ENCODE measurements around the gene TRIM29. TPM values are rescaled to one million over a fixed set of nuclear protein-coding genes. Genes with fewer than 3 reads are reported as not detected.
A peak's percentile ranks its signal among the peaks of the same experiment; 100 is the strongest.

The TRIM29 gene
- total RNA-seq, 1 donor from 2014 or later = 56.7 TPM

GRCh38 chr11:120074076-120074475 is 63.8 kb downstream of the TRIM29 start:
- no peak for TF ChIP-seq CTCF (conservative IDR thresholded peaks at IDR 0.05)
- H3K27me3 Mint-ChIP-seq = peaks cover 5% of the 10 kb centered on the region

DNA sequence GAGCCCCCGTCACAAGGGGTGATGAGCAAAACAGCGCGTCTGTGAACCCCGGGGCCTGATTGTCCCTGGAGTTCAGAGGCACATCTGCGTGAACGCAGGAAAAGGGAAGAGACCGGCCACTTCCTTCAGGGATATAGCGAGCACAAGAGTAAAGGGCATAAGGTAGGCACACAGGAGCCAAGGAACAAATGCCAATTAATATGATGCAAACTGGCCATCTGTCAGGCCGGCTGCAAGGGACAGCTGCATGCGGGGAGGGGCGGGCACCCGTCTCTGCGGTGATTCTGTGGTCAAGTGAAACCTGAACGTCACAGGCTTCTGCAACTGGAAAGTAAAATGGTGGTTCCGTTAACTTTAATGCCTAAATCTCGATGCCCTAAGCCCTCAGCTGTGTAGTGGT is 64.7 kb downstream of the TRIM29 start:
- no peak for DNase-seq (ENCODE audit: extremely low spot score, unreplicated experiment)
- Mint-ChIP-seq H3K9me3 (no peaks in the 10 kb centered on the region), H3K36me3 (no peaks in the 10 kb centered on the region), H3K27ac (no peak overlapping the region), H3K27me3 (peaks cover 1% of the 10 kb centered on the region), H3K4me1 (ENCODE audit: unreplicated experiment) (peaks cover 5% of the 10 kb centered on the region), H3K4me3 (no peak overlapping the region)
- TF ChIP-seq CTCF (conservative IDR thresholded peaks at IDR 0.05) = no peak

More at GRCh38 chr11:120074076-120074475, 63.8 kb downstream of the TRIM29 start:
- Mint-ChIP-seq H3K36me3 (no peaks in the 10 kb centered on the region), H3K4me3 (no peak overlapping the region), H3K27ac (no peak overlapping the region), H3K9me3 (no peaks in the 10 kb centered on the region), H3K4me1 (ENCODE audit: unreplicated experiment) (peaks cover 5% of the 10 kb centered on the region)
- DNase-seq (ENCODE audit: extremely low spot score, unreplicated experiment) = no peak

GRCh38 chr11:120068114-120068573 is 69.8 kb downstream of the TRIM29 start:
- DNase-seq (ENCODE audit: extremely low spot score, unreplicated experiment) = no peak
- TF ChIP-seq CTCF (conservative IDR thresholded peaks at IDR 0.05) = no peak
- H3K36me3 Mint-ChIP-seq = no peaks in the 10 kb centered on the region
- peaks cover 14% of the 10 kb centered on the region for H3K4me1 Mint-ChIP-seq (ENCODE audit: unreplicated experiment)
- H3K4me3 Mint-ChIP-seq = peak overlapping the region; percentile 38
- peaks cover 3% of the 10 kb centered on the region for H3K27me3 Mint-ChIP-seq
- no peak overlapping the region for H3K27ac Mint-ChIP-seq
- H3K9me3 Mint-ChIP-seq = no peaks in the 10 kb centered on the region

GRCh38 chr11:120067438-120068113 is 70.3 kb downstream of the TRIM29 start:
- peaks cover 3% of the 10 kb centered on the region for H3K27me3 Mint-ChIP-seq
- H3K36me3 Mint-ChIP-seq = no peaks in the 10 kb centered on the region
- no peak for DNase-seq (ENCODE audit: extremely low spot score, unreplicated experiment)
- H3K4me3 Mint-ChIP-seq = peak overlapping the region; percentile 38
- H3K4me1 Mint-ChIP-seq (ENCODE audit: unreplicated experiment) = peaks cover 18% of the 10 kb centered on the region
- no peaks in the 10 kb centered on the region for H3K9me3 Mint-ChIP-seq
- H3K27ac Mint-ChIP-seq = no peak overlapping the region
- no peak for TF ChIP-seq CTCF (conservative IDR thresholded peaks at IDR 0.05)

DNA sequence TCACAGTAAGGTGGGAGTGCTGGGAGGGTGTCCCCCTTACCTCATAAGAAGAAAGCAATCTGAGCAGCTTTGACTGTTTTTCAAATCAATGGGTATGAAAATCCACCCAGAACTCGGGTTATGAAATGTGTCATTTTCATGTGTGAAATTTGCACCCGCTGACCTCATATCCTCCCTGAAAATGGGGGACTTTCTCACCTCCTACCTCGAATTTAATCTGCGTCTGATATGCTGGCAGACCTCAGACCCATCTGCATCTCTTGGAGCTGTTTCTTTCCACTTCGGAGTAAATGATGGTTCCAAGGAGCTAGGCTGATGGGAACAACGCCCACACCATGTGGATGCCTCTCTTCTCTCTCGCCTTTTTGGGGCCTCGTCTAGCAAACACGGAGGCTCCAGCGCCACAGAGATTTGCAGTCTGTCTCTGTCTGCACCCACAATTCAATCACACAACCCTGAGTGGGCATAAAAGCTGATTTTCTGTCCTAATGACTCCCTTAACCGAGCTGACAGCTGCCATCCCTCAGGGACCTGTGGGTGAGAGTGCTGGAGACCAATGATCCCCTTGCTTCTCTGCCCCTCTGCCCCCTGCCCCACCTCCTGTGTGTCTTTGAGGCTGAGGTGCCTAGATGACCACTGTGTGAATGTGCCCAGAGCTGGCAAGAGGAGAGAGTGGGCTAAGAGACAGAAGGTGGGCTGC is 71.0 kb downstream of the TRIM29 start:
- Mint-ChIP-seq H3K4me3 (no peak overlapping the region), H3K27ac (no peak overlapping the region), H3K4me1 (ENCODE audit: unreplicated experiment) (peaks cover 25% of the 10 kb centered on the region), H3K36me3 (no peaks in the 10 kb centered on the region), H3K27me3 (peaks cover 3% of the 10 kb centered on the region), H3K9me3 (no peaks in the 10 kb centered on the region)
- no peak for DNase-seq (ENCODE audit: extremely low spot score, unreplicated experiment)
- no peak for TF ChIP-seq CTCF (conservative IDR thresholded peaks at IDR 0.05)

All from type B pancreatic cell (in vitro differentiated cells).